ENCODE data around the gene WHRN.

GRCh38 chr9:114434878-114435311 is 70.4 kb downstream of the WHRN start:
- TF ChIP-seq CTCF (conservative IDR thresholded peaks at IDR 0.05; ENCODE audit: low read depth in 2 of 2): peak; percentile 83 to 94
- no peak for TF ChIP-seq EZH2 (IDR thresholded peaks at IDR 0.05; ENCODE audit: low read depth, unreplicated experiment)
- TF ChIP-seq POLR2AphosphoS5 (IDR thresholded peaks at IDR 0.05; ENCODE audit: low read depth): no peak
- no peak for TF ChIP-seq CREB1 (CRISPR knock-in tag; IDR thresholded peaks at IDR 0.05; ENCODE audit: low read depth)
- no peak for TF ChIP-seq JUNB (IDR thresholded peaks at IDR 0.05; ENCODE audit: unreplicated experiment)
- no peak for TF ChIP-seq ETS1 (IDR thresholded peaks at IDR 0.05)
- TF ChIP-seq REST (IDR thresholded peaks at IDR 0.05; ENCODE audit: unreplicated experiment): no peak
- TF ChIP-seq EZH2phosphoT487 (IDR thresholded peaks at IDR 0.05; ENCODE audit: unreplicated experiment): no peak
- no peak for TF ChIP-seq STAT1 (IDR thresholded peaks at IDR 0.05; ENCODE audit: unreplicated experiment)

Data from GM23338 (cell line).